ENCODE results near the gene UBE2Q2.
"Not testable (repeated sequence)": the region's sequence is repeated elsewhere in the genome, so short reads cannot be mapped to it uniquely, and the experiment has no call there.

UBE2Q2 gene

DNA sequence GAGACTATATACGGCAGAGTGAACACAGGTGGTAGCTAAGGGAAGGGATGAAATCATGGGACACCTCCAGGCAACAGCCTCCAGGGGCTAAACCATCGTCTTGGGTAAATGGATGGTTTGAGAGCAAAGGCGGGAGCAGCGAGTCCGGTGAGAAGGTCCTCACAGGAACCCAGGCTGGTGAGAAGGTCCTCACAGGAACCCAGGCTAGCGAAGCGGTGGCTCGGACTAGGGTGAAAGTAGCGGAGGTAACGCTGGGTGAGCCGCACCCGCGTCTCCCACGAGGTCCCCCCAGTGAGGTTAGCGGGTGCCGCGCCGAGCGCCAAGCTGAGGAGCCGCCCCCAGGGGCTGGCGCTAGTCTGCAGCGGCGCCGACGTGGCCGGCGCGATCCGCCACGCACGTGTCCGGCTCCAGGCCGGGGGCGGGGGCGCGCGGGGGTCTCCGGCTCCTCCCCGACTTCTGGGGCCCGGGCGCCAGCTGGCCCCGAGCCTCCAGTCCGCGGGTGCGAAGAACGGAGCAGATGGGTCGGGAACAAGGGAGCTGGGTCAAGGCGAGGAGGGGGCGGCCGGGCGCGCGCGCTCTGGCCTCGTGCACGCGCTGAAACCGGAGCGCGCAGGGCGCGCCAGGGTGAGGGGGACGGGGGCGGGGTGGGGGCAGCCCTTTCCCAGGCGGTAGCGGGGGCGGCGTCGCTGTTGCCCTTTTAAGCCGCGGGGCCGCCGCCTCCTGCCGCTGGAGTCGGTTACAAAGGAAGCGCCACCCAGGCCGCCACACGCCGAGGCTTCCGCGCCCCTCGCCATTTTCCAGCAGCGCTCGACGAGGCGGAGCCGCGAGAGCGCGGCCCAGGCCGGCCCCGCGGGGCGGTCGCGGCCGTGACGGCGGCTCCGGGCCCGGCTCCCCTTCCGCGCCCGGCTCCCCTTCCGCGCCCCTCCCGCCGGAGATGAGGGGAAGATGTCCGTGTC is at the start of gene UBE2Q2:
UBE2Q2 (plus strand) TSS at position 726 of the 956 bp plus-strand sequence; CDS start at position 946, 220 bp downstream.
- peak; percentile 80 for DNase-seq

DNA sequence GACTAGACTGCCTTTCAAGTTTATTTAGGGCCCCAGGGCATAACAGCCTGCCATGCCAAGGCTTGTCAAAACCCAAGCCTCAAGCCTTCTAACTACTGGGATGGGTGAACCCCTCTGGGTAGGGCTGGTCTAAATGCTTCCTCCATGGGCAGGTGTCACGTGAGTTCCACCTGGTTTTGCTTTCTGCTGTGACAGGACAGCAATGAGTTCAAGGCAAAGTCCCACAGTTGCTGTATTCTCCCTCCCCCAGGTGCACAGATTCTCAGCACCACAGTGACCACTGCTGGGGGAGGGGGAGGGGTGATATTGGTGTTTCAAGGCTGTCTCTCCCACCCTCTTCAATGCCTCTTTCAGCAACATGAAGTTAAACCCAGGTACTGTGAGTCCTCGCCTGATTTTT is 46.9 kb upstream of the UBE2Q2 start:
- DNase-seq, result no peak

DNA sequence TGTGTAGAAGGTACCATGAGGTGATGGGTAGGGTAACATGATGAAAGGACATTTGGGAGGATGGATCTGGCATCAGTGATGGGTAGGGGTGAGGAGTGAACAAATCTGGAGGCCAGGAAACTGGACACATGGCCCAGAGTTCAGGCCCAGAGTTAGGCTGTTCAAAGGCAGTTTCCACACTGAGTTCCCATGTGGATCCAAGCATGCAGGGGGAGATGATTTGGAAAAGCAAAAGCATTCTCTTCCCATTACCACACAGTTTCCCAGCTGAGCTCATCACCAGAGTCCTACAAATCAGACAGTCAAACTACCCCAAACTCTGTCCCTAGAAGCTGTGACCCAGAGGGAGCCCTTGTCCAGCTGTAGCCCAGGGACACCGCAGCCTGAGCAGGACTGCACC is 46.1 kb upstream of the UBE2Q2 start:
- DNase-seq, result not testable (repeated sequence)

DNA sequence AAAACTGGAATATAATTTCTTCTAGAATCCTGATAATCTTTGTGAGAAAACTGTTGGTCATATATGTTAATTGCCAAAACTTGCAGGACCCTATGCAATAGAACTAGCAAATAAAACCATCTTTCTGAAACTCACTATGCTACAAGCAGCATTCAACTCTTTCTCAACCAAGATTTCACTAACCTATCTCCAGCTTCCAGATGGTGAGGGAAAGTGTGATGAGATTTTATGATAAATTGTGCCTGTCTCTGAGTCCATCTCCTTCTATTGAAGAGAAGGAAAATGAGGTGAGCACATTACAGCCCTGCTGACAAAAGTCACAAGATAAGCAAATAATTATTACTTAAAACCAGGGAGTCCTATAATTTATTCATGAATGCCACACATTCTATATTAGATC is 44.1 kb upstream of the UBE2Q2 start:
- no peak for DNase-seq

DNA sequence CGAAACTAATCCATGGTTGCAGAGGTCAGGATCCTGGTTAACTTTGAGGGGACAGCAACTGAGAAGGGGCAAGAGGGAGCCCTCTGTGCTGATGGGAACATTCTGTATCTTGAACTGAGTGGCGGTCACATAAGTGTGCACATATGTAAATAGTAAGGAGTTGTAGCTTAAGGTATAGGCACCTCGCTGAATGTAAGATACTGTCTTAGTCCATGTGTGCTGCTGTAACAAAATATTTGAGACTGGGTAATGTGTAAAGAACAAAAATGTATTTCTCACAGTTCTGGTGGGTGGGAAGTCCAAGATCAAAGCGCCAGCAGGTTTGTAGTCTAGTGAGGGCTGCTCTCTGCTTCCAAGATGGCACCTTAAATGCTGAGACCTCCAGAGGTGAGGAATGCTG is 42.8 kb upstream of the UBE2Q2 start:
- not testable (repeated sequence) for DNase-seq

DNA sequence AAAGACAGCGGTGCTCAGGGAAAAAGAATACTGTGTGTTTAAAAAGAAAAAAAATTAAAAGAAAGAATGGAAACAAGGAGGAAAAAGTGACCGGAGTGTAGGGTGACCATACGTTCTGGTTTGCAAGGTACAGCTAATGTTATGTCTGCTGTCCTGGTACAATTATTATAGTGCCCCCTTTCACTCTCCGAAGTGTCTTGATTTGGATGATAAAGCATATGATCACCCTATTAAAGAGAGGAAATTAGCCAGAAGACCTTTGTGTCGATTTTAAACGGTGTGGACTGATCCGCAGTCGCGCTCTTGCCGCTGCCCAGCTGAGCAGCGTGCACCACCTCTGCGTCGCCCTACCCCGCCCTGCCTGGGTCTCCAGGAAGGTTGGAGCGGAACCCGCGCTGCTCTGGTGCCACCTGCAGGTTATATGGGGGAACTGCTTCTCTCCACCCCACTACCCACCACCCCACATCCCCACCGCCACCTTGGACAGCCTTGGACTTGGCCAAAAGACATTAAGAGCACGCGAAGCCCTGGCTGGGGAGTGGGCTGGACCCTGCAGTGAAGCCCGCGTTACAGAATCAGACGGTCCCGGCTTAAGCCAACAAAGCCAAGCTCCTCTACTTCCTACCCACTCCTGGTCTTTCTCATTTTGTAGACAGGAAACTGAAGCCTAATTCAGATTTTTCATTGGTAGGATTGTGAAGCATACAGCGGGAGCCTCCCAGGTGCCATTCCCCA is 41.2 kb upstream of the UBE2Q2 start:
- DNase-seq, result peak; percentile 81

DNA sequence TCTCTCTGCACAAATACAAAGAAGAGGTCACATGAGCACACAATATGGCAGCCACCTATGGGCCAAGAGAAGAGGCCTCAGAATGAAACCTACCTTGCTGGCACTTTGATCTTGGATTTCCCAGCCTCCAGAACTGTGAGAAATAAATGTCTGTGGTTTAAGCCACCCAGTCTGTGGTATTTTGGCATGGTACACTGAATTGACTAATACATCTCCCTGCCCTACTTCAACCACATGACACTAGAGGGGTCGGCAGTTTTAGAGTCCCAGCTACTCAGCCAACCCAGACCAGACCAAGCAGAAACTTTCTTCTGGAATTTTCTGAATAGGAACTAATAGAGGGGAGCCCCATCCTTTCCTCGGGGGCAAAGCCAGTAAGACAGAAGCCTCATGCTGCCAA is 35.8 kb upstream of the UBE2Q2 start:
- DNase-seq, result not testable (repeated sequence)

DNA sequence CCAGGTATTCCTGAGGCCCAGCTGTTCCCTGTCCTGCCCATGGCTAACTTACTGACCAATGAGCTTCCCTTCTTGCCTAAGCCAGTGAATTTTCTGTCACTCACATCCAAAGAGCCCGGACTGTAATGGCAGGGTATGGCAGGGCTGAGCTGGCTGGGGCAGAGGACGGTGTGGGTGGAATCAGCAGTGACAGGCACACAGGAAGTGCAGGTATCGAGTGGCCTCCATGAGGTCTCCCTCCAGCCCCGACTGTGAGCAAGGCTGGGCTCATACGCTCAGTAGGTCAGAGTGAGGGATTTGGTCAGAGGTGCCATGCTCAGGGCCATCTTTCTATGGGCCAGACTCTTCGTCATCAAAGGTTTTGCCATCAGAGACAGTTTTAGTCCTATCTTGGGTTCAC is 35.2 kb upstream of the UBE2Q2 start:
- not testable (repeated sequence) for DNase-seq

DNA sequence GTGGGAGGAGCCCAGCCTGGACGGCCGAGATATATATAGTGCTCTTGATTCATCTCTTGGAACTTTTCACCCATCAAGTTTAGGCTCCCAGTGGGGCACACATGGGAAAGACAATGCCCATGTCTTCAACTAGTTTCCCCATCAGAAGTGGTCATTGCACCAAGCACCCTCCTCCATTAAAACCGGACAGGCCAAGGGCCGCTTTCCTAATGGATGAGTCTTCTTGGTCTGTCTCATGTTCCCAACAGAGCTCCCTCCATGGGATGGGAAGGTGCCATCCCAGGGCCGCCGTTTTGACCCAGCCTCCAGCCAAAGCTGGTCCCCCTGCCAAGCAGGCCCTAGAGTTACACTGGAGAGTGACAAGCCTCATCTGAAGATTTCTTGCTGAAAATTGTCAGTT is 34.7 kb upstream of the UBE2Q2 start:
- no peak for DNase-seq

DNA sequence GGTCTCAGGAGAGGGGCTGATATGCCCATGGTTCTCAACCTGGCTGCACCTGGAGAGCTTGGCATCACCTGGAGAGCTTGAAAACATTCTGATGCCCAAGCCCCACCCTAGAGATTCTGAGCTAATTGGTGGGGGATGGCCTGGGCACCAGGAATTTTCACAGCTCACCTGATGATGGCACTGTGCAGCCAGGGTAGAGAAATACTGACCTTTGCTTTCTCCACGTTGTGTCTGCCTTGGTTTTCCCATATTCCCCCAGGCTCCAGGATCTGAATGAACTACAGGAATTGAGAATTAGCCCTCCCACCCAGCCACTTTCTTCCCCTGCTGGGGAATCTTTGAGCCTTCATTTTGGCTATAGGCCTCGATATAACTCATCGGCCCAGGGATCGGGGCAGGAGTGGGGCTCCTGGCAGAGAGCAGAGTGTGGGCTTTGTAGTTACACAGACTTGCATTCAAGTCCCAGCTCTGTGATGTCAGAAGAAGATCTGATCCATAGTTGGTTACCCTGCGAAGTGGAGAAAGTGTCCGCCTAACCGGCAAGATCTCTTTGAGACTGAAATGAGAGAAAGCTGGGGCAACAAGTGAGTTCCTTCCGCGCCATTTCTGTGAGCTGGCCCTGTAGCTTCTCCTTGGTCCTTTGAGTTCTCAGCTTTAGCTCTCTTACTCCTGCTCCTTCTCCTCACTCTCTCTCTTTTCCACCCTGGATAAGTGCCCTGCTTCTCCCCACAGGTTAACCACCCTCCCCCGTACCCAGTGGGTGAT is 33.1 kb upstream of the UBE2Q2 start:
- peak; percentile 24 for DNase-seq

DNA sequence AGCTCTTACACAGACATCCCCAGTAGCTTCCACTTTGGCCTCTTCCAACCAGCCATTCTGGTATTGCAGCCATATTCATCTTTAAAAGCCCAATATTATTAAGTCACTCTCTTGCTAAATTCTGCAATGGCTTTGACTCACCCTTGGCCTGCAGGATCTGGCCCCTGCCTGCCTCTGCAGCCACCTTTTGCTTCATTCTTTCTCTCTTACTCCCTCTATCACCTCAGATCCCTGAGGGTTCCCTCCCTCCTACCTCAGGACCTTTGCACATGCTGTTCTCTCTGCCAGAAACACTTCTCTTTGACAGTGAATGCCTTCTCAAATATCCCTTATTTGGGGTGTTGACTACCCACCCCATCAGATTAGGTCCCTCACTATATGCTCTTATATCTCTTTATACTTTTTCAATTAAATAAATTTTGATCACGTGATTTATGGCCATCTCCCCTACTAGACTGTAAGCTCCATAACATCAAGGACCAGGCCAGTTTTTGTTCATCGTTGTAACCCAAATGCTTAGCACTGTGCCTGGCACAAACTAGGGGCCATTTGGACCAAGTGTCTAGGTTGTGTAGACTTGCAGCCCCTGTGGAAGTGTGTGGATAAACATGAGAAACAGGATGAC is 32.3 kb upstream of the UBE2Q2 start:
- no peak for DNase-seq

DNA sequence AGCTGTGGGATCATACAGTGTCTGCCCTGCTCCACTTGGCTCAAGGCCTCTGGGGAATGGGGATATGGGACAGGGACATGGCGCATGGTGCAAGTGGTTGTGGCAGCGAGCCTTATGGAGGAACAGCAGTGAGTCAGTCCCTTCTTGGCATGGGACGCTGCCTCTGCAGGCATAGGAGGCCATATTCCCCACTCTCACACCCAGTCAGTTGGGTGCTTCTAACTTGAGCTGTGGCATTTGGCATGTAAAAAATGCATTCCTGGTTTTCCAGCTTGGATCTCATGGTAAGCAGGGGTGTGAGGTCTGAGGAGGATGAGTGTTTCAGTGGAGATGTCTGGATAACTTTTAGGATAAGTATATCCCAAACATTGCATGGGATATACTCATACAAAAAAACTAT is 31.6 kb upstream of the UBE2Q2 start:
- no peak for DNase-seq

DNA sequence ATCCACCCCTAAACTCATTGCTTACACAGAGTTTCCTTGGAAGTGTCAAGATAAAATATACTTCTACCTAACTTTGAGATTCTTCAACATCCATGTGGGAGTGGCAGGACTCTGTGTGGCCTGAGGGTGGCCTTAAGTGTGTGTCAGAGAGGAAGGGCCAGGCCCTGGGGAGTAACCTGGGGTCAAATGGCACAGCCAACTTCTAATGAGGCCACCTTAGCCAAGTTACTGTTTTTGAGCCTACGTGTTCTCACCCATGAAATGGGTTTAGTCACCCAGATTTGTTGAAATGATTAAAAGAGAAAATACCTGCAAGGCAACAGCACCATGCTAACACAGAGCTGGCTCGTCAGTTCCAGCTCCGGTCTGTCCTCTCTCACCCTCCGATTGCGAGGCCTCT is 28.5 kb upstream of the UBE2Q2 start:
- DNase-seq, result no peak

DNA sequence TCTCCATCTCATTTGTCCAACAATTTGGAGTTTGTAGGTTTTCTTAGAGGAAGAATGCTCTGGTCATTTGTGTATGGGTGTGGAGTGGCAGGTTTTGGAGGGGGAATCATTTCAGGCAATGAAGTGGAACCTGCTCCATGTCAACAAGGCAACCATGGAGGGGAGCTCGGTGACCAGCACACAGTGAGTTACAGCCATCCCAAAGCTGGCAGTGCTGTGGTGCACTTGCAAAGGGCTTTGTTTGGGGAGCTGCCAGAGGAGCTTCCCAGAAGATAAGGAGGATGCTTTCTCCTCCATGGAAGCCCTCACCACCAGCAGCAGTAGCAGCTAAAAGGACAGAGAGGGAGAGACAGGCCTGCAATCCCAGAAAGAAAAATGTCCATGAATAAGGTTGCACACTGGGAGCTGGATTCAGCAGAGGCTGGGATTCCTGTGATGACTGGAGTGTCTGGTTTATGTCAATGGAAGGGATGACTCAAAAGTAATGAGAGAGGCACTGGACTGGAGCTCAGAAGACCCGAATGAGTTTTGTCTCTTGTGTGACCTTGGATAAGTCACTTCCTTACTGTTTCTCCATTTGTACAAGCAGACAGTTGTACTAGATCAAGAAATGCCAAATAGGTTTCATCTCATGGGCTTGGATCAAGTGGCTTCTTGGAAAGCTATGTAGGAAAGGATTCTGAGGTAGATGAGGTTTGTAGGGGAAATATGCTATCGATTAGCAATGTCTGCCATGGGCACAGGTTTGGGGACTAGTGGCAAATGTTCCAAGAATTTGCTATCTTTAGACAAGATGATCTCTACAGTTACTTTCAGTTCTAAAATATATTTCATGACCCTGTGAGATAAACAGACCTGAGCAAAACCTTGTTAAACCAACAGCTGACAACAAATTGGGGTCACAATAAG is 27.2 kb upstream of the UBE2Q2 start:
- DNase-seq, result no peak

DNA sequence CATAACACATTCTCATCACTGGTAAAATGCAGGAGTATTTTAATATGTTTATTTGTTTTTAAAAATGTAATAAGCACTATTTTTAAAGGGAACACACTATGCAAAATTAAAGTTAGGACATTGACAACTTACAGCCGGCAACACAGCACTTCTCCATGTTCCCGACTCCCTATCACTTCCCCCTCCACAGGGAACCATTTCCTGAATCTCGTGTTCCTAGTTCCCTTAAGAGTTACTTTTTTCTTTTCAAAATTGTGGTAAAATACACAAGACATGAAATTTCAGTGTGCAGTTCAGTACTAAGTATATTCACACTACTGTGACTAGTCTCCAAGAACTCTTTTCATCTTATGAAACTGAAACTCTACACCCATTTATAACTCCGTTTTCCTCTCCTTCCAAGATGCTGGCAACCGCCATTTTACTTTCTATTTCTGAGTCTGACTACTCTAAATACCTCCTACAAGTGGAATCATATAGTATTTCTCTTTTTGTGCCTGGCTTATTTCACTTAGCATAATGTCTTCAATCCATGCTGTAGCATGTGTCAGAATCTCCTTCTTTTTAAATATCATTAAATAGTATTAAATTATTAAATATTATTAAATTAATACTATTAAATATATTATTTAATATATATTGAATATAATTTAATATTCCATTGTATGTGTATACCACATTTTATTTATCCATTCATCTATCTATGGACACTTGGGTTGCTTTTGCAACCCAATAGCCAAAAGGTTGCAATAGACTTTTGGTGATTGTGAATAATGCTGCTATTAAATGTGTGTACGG is 25.9 kb upstream of the UBE2Q2 start:
- no peak for DNase-seq

DNA sequence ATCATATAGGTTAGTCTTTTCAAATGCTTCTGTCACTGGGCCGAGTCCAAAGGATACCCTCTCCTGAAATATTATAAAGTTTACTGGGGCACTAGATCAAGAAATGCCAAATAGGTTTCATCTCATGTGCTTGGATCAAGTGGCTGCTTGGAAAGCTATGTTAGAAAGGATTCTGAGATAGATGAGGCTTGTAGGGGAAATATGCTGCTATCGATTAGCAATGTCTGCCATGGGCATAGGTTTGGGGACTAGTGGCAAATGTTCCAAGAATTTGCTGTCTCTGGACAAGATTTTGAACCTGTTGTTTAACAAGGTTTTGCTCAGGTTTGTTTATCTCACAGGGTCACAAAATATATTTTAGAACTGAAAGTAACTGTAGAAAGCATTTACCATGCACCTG is 23.0 kb upstream of the UBE2Q2 start:
- DNase-seq, result no peak

DNA sequence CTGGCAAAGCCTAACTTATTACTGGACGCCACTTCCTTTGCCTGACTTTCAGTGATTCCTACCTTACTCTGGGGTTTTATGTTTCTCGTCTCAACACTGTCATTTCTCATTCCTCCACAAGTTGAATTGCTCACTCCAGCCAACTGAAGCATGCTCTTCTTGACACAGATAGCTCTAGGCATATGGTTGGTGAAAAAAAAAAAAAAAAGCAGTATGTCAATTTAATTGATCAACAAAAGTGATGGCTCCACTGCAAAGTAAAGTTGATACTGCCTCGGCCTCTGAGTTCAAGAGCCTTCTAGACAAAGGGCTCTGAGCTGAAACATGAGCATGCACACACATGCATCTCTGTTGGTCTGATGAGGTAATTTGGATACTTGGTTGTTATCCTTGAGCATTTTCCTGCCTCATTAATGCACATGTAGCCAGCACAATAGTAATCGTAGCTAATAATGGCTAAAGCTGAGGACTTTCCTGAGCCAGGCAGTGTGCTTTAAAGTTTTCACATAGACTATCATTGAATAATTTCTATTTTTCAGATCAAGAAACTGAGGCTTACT is 21.4 kb upstream of the UBE2Q2 start:
- DNase-seq, result no peak

DNA sequence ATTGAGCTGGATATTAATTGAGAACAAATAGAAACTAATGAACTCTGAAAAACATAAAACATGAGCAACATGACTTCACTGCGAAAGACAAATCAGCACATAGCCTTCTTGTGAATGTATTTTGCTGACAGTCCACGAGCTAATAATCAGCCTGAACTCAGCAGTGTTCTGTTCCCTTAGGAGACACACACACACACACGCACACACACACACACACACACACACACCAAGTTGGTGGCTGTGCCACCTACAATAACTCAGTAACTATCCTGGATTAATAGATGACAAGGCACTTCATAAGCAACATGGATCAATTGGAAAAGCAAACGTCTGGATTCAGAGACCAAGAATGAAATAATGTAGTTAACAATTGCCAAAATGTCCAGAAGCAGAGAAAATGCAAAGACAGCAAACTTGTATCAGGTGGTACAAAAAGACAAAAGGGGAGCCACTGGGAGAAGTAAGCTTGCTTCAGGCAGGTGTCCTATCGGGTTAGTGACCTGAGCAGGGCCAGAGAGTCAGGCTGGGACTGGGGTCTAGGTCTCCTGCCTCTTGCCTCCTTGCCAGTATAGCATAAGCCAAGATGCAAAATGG is 20.5 kb upstream of the UBE2Q2 start:
- no peak for DNase-seq

DNA sequence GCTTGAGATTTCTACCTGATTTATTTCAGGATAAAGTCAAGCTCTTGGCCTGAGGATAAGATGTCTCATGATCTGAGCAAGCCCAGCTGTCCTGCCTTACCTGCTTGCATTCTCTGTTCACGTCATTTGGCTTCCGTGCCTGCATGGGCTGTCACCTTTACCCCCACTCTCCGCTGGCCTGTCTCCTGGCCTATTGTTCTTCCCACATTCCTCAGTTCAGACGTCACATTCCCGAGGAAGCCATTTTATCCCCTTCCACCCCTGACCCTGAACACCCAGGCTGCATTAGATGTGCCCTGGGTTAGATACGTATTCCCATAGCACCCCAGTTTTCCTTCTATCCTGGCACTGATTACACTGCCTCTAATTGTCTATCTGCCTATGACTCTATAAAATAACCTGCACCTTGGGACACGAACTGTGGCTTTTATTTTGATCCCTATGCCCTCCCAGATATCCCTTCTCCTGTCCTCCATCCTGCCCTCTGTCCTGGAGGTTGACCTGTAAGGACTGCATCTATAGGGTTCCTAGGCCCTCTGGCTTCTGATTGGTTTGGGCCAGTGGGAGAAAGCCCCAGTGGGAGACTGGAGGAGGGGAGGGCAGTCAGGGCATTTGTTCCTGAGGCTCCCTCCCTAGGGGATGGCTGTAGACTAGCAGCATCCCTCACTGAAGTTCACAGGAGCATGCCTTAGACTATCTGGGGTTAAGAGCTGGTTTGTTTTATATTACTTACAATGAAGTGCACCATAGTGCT is 19.2 kb upstream of the UBE2Q2 start:
- no peak for DNase-seq
